ENCODE results near the gene B4GALT1.

B4GALT1 gene

GRCh38 chr9:33154371-33154770 lies 12.8 kb downstream of the B4GALT1 start:
- Mint-ChIP-seq H3K9me3 (peaks cover 14% of the 10 kb centered on the region), H3K27ac (no peak overlapping the region), H3K36me3 (ENCODE audit: low read depth) (peaks cover 34% of the 10 kb centered on the region), H3K4me1 (peaks cover 53% of the 10 kb centered on the region), H3K4me3 (no peak overlapping the region), H3K27me3 (ENCODE audit: low read depth, poor library complexity) (no peaks in the 10 kb centered on the region)
- TF ChIP-seq CTCF (IDR thresholded peaks at IDR 0.05), result no peak
- no peak for DNase-seq

GRCh38 chr9:33153666-33154065 lies 13.5 kb downstream of the B4GALT1 start:
- Mint-ChIP-seq H3K27me3 (ENCODE audit: low read depth, poor library complexity) (no peaks in the 10 kb centered on the region), H3K36me3 (ENCODE audit: low read depth) (peaks cover 34% of the 10 kb centered on the region), H3K27ac (peak overlapping the region; percentile 41), H3K9me3 (peaks cover 14% of the 10 kb centered on the region), H3K4me1 (peaks cover 51% of the 10 kb centered on the region), H3K4me3 (no peak overlapping the region)
- TF ChIP-seq CTCF (IDR thresholded peaks at IDR 0.05), result no peak
- DNase-seq, result no peak

GRCh38 chr9:33153001-33153400 lies 14.1 kb downstream of the B4GALT1 start:
- H3K9me3 Mint-ChIP-seq, result peaks cover 14% of the 10 kb centered on the region
- peaks cover 51% of the 10 kb centered on the region for H3K4me1 Mint-ChIP-seq
- H3K27me3 Mint-ChIP-seq (ENCODE audit: low read depth, poor library complexity), result no peaks in the 10 kb centered on the region
- H3K4me3 Mint-ChIP-seq, result no peak overlapping the region
- H3K27ac Mint-ChIP-seq, result no peak overlapping the region
- no peak for DNase-seq
- H3K36me3 Mint-ChIP-seq (ENCODE audit: low read depth), result peaks cover 34% of the 10 kb centered on the region
- TF ChIP-seq CTCF (IDR thresholded peaks at IDR 0.05), result no peak

GRCh38 chr9:33151601-33152000 lies 15.5 kb downstream of the B4GALT1 start:
- peaks cover 34% of the 10 kb centered on the region for H3K36me3 Mint-ChIP-seq (ENCODE audit: low read depth)
- DNase-seq, result no peak
- TF ChIP-seq CTCF (IDR thresholded peaks at IDR 0.05), result no peak
- H3K9me3 Mint-ChIP-seq, result peaks cover 14% of the 10 kb centered on the region
- no peak overlapping the region for H3K4me3 Mint-ChIP-seq
- H3K27ac Mint-ChIP-seq, result peak overlapping the region; percentile 16
- H3K27me3 Mint-ChIP-seq (ENCODE audit: low read depth, poor library complexity), result peaks cover 2% of the 10 kb centered on the region
- peaks cover 46% of the 10 kb centered on the region for H3K4me1 Mint-ChIP-seq

- H3K27me3 Mint-ChIP-seq (ENCODE audit: low read depth, poor library complexity), result peaks cover 2% of the 10 kb centered on the region
- DNase-seq, result no peak
- no peak overlapping the region for H3K4me3 Mint-ChIP-seq
- TF ChIP-seq CTCF (IDR thresholded peaks at IDR 0.05), result no peak
- H3K9me3 Mint-ChIP-seq, result peaks cover 14% of the 10 kb centered on the region
- H3K27ac Mint-ChIP-seq, result peak overlapping the region; percentile 43
- peaks cover 34% of the 10 kb centered on the region for H3K36me3 Mint-ChIP-seq (ENCODE audit: low read depth)
- peaks cover 51% of the 10 kb centered on the region for H3K4me1 Mint-ChIP-seq
Observed at GRCh38 chr9:33151007-33151557, 16.1 kb downstream of the B4GALT1 start.

- Mint-ChIP-seq H3K36me3 (ENCODE audit: low read depth) (peaks cover 11% of the 10 kb centered on the region), H3K27me3 (ENCODE audit: low read depth, poor library complexity) (peaks cover 2% of the 10 kb centered on the region), H3K9me3 (peaks cover 6% of the 10 kb centered on the region), H3K4me3 (no peak overlapping the region), H3K27ac (no peak overlapping the region), H3K4me1 (peaks cover 55% of the 10 kb centered on the region)
- DNase-seq, result no peak
- TF ChIP-seq CTCF (IDR thresholded peaks at IDR 0.05), result no peak
Observed at GRCh38 chr9:33148367-33149014, 18.6 kb downstream of the B4GALT1 start.

All from nephron progenitor cell (in vitro differentiated cells).